HepG2 (cell line): ENCODE results near the gene TPGS1. TPM values are rescaled to one million over a fixed set of nuclear protein-coding genes. Genes with fewer than 3 reads are reported as not detected.
A peak's percentile ranks its signal among the peaks of the same experiment; 100 is the strongest.

Experiments used
- GFI1 ChIP-seq: sonication (generic); formaldehyde crosslinking; IDR thresholded peaks from 2 replicates; pipeline ENCODE4 v1.5.0; 2020; ENCODE audit warnings: missing genetic modification reagents, mild to moderate bottlenecking, borderline replicate concordance
- HOMEZ ChIP-seq: IDR thresholded peaks from 2 replicates; pipeline ENCODE4 v1.6.1; 2016; ENCODE audit warnings: low read depth
- KLF13 ChIP-seq: sonication (generic); formaldehyde crosslinking; IDR thresholded peaks from 2 replicates; pipeline ENCODE4 v1.4.0; 2020; ENCODE audit warnings: mild to moderate bottlenecking, missing genetic modification reagents
- NR1H2 ChIP-seq: sonication (generic); formaldehyde crosslinking; IDR thresholded peaks from 2 replicates; pipeline ENCODE4 v1.8.1; 2022; ENCODE audit warnings: low read depth, missing genetic modification reagents, borderline replicate concordance
- ZMAT3 ChIP-seq: sonication (generic); formaldehyde crosslinking; conservative IDR thresholded peaks from 2 replicates; pipeline ENCODE4 v1.7.0; 2021; ENCODE audit warnings: missing genetic modification reagents
- ZNF121 ChIP-seq: sonication (generic); formaldehyde crosslinking; IDR thresholded peaks from 2 replicates; pipeline ENCODE4 v1.5.0; 2020; ENCODE audit warnings: mild to moderate bottlenecking, missing genetic modification reagents
- ZNF225 ChIP-seq: sonication (generic); formaldehyde crosslinking; IDR thresholded peaks from 2 replicates; pipeline ENCODE4 v1.4.0; 2020; ENCODE audit warnings: mild to moderate bottlenecking, missing genetic modification reagents
- ZNF44 ChIP-seq: sonication (generic); formaldehyde crosslinking; IDR thresholded peaks from 2 replicates; pipeline ENCODE4 v1.5.1; 2020; ENCODE audit warnings: mild to moderate bottlenecking, missing genetic modification reagents
- ZNF563 ChIP-seq: sonication (generic); formaldehyde crosslinking; IDR thresholded peaks from 2 replicates; pipeline ENCODE4 v1.8.0; 2022; ENCODE audit warnings: mild to moderate bottlenecking, moderate library complexity, missing genetic modification reagents
- ZNF609 ChIP-seq: sonication (generic); formaldehyde crosslinking; IDR thresholded peaks from 2 replicates; pipeline ENCODE4 v1.4.0; 2020; ENCODE audit warnings: mild to moderate bottlenecking, missing genetic modification reagents, borderline replicate concordance
- ZNF687 ChIP-seq: sonication (generic); formaldehyde crosslinking; IDR thresholded peaks from 2 replicates; pipeline ENCODE4 v1.5.1; 2020; ENCODE audit warnings: mild to moderate bottlenecking, missing genetic modification reagents, moderate library complexity
- ZNF704 ChIP-seq: sonication (generic); formaldehyde crosslinking; IDR thresholded peaks from 2 replicates; pipeline ENCODE4 v1.8.1; 2023; ENCODE audit warnings: mild to moderate bottlenecking, inconsistent platforms, moderate library complexity, missing genetic modification reagents, borderline replicate concordance
- polyA plus RNA-seq, 8 experiments: library from polyadenylated mRNA; depleted of rRNA in 3 of 8; stranded (reverse) in 7 of 8; unstranded in 1 of 8; fragments of >200 nt; fragmentation: Illumina TruSeq in 4 of 8; extraction: Trizol in 4 of 8; gene quantifications; 2 replicates each; pipeline versions ENCODE4 v1.2.1 to v1.2.3, GENCODE V29; 2011 to 2016; ENCODE audit warnings: low read depth in 4 of 8, missing spikeins in 1 of 8, mixed read lengths in 1 of 8; ENCODE audit not compliant: insufficient read depth in 1 of 8
- total RNA-seq, 5 experiments: library from RNA; depleted of rRNA; stranded (reverse); fragments of >200 nt; fragmentation: Illumina TruSeq; extraction: Trizol; gene quantifications; 2 replicates each; pipeline ENCODE4 v1.2.3, GENCODE V29; 2016; ENCODE audit warnings: low read depth in 1 of 5

Gene TPGS1
- total and polyA plus RNA-seq, 2 of the 13 experiments (the other 11 are each of a cell fraction or from before 2014, with no cell fraction given): 1.1 to 6.2 TPM

GRCh38 chr19:507286-508203 is at the start of gene TPGS1 (continued):
- TF ChIP-seq ZNF687 (CRISPR knock-in tag) (peak; percentile 51), ZNF609 (CRISPR knock-in tag) (no peak), KLF13 (no peak), ZNF225 (CRISPR knock-in tag) (no peak; the same call in 1 of the 2 replicates), ZNF44 (CRISPR knock-in tag) (no peak), ZMAT3 (CRISPR knock-in tag) (0 out of 2 replicates have a peak, but pooled peaks have one; percentile 15), ZNF563 (CRISPR knock-in tag) (peak; percentile 61; the same call in 1 of the 2 replicates), ZNF704 (CRISPR knock-in tag) (0 out of 2 replicates have a peak, but pooled peaks have one; percentile 48), NR1H2 (CRISPR knock-in tag) (peak; percentile 64; the same call in 1 of the 2 replicates), HOMEZ (CRISPR knock-in tag) (no peak), ZNF121 (CRISPR knock-in tag) (no peak; the same call in 1 of the 2 replicates), GFI1 (CRISPR knock-in tag) (no peak)
